PC-9 (cell line): ENCODE results near the gene HRH1.

Experiments used
- EZH2 ChIP-seq: fragments of 200-600 bp; sonication (generic); IDR thresholded peaks from 2 replicates; pipeline ENCODE4 v1.8.0; 2017; ENCODE audit warnings: antibody characterized with exemption, low read depth
- TF ChIP-seq, protein P1 (sequence below): fragments of 200-600 bp; sonication (generic); conservative IDR thresholded peaks from 2 replicates; pipeline ENCODE4 v1.6.1; 2017; ENCODE audit warnings: mixed run types, antibody characterized with exemption, mild to moderate bottlenecking, moderate library complexity

- TF ChIP-seq, protein P1, sequence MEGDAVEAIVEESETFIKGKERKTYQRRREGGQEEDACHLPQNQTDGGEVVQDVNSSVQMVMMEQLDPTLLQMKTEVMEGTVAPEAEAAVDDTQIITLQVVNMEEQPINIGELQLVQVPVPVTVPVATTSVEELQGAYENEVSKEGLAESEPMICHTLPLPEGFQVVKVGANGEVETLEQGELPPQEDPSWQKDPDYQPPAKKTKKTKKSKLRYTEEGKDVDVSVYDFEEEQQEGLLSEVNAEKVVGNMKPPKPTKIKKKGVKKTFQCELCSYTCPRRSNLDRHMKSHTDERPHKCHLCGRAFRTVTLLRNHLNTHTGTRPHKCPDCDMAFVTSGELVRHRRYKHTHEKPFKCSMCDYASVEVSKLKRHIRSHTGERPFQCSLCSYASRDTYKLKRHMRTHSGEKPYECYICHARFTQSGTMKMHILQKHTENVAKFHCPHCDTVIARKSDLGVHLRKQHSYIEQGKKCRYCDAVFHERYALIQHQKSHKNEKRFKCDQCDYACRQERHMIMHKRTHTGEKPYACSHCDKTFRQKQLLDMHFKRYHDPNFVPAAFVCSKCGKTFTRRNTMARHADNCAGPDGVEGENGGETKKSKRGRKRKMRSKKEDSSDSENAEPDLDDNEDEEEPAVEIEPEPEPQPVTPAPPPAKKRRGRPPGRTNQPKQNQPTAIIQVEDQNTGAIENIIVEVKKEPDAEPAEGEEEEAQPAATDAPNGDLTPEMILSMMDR, result no peak; the same call in 1 of the 2 replicates
- no peak for TF ChIP-seq EZH2
Observed at GRCh38 chr3:11185564-11186317, 31.4 kb downstream of the HRH1 start.
